ENCODE data around the gene NFASC.

NFASC gene

GRCh38 chr1:205064301-205064700, 193.6 kb downstream of the NFASC start:
- no peak for DNase-seq (ENCODE audit: low spot score)

GRCh38 chr1:205064741-205065316, 194.2 kb downstream of the NFASC start:
- no peak for DNase-seq (ENCODE audit: low spot score)

GRCh38 chr1:205065666-205066065, 195.0 kb downstream of the NFASC start:
- DNase-seq (ENCODE audit: low spot score): no peak

- no peak for DNase-seq (ENCODE audit: low spot score)
Measured at GRCh38 chr1:205066141-205066818, 195.6 kb downstream of the NFASC start.

- no peak for DNase-seq (ENCODE audit: low spot score)
Measured at GRCh38 chr1:205067031-205067430, 196.4 kb downstream of the NFASC start.

GRCh38 chr1:205068001-205068400, 197.3 kb downstream of the NFASC start:
- DNase-seq (ENCODE audit: low spot score): no peak

GRCh38 chr1:205068457-205069040, 197.9 kb downstream of the NFASC start:
- no peak for DNase-seq (ENCODE audit: low spot score)

GRCh38 chr1:205069371-205070125, 198.9 kb downstream of the NFASC start:
- no peak for DNase-seq (ENCODE audit: low spot score)

GRCh38 chr1:205071028-205071409, 200.4 kb downstream of the NFASC start:
- DNase-seq (ENCODE audit: low spot score): no peak

- DNase-seq (ENCODE audit: low spot score): no peak
Measured at GRCh38 chr1:205071801-205072200, 201.1 kb downstream of the NFASC start.

- DNase-seq (ENCODE audit: low spot score): no peak
Measured at GRCh38 chr1:205072286-205072685, 201.6 kb downstream of the NFASC start.
